NCI-H2029 treated with DMSO at 0.1 percent for 48 hours (cell line): ENCODE measurements around the gene CHSY1.
A peak's percentile ranks its signal among the peaks of the same experiment; 100 is the strongest.
"Not testable (repeated sequence)": the region's sequence is repeated elsewhere in the genome, so short reads cannot be mapped to it uniquely, and the experiment has no call there.

Source experiments
- DNase-seq: peaks from one replicate; lab custom pipeline; 2025; lab: John Stamatoyannopoulos, UW

The CHSY1 gene

DNA sequence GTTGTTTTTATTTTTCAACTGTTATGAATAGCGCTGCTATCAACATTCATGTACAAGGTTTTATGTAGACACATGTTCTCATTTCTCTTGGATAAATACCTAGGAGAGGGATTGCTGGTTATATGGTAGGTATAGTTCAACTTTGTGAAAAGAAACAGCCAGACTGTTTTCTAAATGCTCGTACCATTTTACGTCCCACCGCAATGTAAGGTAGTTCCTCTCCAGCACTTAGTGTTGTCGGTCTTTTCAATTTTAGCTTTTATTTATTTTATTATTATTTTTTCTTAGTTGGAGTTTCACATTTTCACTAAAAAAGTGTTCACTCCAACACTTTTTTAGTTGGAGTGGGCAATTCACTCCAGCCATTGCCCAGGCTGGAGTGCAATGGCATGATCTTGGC is 117.1 kb downstream of the CHSY1 start:
- DNase-seq, result no peak

- no peak for DNase-seq
Observed at GRCh38 chr15:101133751-101134261, 118.0 kb downstream of the CHSY1 start.

GRCh38 chr15:101133181-101133460 is 118.7 kb downstream of the CHSY1 start:
- no peak for DNase-seq

DNA sequence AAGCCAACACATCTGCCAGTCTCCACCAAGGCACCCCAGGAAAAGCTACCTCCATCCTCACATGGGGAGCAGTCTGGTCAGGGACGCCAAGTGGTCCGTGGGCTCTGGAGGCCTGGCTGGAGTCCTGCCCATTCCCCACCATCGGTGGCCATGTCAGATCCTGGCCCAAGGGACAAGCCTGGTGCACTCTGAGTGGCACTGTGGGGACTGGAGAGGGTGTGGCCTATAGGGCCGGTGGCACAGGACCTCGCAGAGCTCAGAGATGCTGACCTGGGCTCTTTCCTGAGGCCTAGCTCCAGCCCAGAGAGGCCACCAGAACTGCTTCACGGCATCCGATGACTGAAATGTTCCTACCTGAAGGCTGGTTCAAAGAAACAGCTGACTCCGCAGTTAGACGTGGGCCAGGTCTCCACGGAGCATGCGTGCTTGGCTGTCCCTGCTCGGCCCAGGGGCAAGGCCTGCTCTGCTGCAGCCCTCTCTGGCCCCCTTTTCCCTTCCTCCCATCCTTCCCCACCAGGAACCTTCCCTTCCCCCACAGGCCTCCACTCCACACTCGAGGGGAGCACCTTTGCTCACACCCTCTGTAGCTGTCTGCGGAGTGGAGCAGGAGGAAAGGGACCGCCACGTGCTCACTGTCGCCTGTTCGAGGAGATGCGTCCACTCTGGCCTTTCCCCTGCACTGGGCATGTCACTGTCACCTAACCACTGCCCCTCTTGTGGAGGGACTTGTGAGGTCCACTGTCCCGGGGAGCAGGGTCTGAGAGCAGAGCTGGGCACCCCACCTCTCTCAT is 119.3 kb downstream of the CHSY1 start:
- no peak for DNase-seq

DNA sequence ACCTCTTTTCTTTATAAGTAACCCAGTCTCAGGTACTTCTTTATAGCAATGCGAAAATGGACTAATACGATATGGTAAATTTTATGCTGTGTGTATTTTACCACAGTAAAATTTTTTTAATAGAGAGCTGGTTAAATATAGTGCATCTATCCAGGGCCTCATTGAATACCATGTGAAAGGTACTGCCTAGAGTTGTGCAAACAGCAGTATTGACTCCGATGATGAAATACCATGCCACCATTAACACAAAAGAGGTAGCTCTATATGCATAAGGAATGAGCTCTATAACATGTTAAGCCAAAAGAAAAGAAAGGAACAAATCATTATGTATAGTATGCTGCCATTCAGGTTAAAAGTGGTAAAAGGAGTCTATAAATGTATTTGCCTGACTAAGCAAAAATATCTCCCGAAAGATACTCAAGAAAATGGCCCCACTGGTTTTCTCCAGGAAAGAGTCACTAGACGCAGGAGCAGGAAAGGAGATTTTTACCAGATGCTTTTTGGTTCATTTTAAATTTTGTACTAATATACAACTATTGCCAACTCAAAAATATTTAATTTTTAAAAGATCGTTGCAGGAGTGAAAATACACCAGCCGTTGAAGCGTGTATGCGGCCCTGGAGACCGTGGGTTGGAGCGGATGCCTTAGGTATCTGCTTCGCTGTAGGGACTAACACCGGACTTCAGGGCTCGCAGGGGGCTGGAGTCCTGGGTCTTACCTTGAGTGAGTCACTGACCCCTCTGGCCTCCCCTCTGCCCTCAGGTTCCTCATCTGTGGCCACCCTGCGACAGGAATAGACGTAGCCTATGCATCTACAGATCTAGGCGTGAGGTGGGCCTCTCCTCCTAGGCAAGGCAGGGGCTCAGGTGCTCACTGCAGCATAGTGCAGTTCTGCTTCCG is 120.1 kb downstream of the CHSY1 start:
- DNase-seq, result no peak

DNA sequence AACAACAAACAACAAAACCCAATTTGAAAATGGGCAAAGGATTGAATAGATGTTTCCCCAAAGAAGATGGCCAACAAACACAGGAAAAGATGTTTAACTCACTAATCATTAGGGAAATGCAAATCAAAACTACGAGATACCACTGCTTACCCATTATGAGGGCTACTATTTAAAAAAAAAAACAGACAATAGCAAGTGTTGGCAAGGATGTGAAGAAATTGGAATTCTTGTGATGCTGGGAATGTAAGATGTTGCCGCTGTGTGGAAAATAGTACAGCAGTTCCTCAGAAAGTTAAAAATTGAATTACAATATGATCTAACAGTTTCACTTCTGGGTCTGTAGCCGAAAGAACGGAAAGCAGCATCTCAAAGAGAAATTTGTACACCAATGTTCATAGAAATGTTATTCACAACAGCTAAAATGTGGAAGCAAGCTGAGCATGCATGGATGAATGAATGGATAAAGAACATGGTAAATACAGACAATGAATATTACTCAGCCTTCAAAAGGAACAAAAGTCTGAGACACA is 121.9 kb downstream of the CHSY1 start:
- no peak for DNase-seq

DNA sequence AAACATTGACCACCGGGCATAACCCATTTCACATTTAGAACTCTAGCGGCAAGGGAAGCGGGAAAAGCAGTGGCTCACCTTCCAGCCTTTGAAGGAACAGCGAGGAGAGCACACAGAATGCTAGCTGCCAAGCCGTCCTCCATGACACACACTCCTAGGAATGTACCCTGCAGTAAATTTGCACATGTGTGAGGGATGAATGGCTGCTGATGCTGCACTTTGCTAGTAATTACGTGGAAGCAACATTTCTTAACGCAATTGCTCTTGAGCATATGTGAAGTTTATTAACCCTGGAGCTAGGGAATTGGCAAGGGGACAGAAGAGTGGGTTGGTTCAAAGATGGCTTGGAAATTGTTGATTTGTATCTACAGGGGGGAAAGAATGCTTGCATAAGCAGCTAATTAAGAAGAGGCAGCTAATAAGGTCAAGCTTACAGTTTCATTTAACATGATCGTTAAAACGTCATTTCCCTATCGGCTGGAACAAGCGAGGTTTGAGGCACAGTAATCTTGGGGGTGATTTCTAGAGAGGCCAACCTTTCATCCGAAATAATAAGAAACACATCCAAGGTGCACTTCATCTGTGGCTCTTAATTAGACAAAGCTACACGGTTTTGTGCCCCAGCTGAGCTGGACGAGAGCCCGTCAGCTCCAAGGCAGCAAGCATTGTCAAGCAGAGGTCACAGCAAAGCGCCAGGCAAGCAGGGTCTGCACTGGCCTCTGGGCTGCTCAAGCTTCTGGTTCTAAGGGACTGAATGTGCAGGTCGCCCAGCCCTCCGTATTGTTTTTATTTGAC is 123.4 kb downstream of the CHSY1 start:
- DNase-seq, result no peak

DNA sequence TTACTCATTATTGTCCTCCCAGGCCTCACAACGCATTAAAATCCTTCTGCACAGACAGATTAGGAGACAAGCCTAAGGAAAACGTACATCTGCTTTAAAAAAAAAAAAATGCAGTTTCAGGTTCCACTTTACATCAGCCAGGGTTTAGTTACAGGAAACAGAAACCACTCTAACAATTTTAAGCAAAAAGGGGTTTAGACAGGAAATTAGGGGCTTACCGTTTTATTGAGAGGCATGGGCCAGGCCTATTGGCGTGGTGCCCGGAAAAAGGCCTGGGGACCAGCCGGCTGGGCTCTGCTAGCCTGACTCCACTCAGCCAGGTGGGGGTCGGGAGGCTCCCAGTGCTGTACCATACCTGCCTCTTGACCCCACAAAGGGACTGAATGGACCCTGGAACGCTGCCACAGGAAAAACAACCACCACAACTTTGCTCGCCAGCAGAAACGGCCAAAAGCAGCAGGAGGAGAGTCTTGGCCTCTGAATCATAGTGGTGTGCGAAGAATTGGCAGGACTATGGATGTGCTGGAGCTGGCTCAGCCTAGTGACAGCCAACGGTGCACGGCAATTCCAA is 124.3 kb downstream of the CHSY1 start:
- DNase-seq, result peak; percentile 11

DNA sequence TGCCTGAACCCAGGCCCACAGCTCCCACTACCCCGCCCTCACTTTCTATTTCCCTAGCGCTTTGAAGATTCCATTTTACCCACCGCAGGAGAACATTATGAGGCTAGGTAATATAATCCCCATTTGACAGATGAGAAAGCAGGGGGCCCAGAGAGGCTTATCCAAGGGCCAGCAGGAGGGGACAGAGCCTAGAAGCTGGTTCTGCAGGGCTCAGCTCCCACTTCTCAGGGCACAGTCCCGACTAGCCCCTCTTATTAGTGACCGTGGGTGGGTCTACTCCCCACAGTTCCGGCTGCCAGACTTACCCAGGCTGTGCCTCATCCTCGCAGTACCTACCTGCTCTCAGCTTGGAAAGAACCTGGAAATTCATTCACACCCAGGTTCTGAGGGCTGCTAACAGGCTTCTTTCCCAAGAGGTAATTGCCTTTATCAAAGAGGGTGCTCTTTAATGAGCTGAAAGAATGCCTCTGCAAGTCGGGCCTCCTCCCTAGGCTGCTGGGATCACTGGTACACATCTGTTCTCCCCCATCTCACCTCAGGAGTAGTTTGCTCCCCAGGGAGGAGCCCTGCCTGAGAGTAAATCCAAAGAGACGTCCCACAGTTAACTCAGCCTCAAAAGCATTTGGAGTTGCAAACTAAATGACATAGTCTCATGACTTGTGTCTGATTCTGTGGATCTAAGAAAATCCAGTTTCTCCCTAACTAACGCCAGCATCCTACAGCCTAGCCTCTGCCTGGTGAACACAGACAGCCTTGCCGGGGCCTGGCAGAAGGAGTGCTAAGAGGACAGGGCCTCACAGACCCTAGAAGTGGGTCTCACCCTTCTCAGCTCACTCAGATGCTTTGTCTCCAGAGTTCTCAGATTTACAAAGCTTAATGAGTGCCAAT is 125.0 kb downstream of the CHSY1 start:
- no peak for DNase-seq

DNA sequence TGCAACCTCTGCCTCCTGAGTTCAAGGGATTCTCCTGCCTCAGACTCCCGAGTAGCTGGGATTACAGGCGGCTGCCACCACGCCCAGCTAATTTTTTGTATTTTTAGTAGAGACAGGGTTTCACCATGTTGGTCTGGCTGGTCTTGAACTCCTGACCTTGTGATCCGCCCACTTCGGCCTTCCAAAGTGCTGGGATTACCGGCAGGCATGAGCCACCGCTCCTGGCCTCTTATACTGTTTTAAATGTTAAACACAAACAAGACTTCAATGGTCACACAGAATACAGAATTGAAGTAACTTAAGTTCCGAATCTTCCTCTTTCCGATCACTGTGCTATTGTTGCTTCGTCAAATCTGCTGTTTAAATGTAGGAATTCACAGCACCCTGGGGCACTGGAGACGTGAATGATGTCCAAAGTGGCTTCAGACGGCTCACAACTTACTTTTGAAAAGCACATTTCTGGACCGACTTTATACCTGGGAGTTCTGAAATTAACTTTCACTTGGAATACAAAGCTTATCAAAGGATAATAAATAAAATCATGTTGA is 125.9 kb downstream of the CHSY1 start:
- not testable (repeated sequence) for DNase-seq
